GM21447 (cell line): ENCODE measurements around the gene SLC7A8.

ENCODE experiments used
- ATAC-seq: cut with Tn5 transposase; IDR thresholded peaks from one replicate; pipeline ENCODE4 v1.9.1; 2021; ENCODE audit not compliant: unreplicated experiment

The SLC7A8 gene

DNA sequence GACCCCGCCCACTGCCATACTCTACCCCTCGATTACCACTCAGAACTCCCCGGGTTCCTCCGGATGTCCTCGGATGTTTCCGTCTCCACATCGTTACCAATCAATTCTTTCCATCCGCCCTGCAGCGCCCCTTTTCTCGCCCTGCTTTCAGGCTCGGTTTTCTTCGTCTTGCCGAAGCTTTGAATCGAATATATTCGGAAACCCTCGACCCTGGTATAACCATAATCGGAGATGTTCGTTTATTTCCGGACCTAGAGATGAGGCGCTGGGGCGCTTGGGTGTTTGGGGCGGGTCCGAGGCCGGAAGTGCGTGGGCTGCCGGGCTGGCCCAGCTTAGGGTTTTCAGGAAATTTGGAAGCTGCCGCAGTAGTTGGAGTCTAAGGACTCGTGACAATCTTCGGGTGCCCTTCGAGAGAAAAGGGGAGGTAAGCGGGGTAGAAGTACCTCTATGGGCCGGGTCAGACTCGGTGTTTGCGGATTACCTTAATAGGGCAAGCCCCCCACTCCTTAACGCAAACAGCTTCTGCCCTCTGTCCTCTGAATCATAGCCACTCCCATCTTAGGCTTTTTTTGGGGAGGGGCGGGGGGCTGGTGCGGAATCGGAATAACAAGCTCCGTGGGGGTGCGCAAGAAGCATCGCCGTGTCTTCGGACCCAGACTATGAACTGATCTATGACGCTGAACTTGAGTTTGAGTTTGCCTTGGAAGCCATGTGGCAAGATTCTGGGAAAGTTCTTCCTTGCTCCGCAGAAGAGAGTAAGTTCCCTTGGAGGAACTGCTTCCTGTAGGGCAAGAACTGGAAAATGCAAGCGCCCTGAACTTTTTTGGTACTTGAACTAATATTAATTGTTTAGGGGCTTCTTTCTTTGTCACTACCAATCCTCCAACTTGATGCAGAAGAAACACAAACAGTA lies 88.0 kb downstream of the SLC7A8 start, which contains the start of gene C14orf119:
Gene C14orf119 (plus strand): TSS at position 310 of the 913 bp plus-strand sequence. CDS start 2,154 bp downstream, outside the sequence.
- ATAC-seq = peak; percentile 87

GRCh38 chr14:23094666-23095195 lies 88.7 kb downstream of the SLC7A8 start, which contains the start of gene ACIN1:
Gene ACIN1, minus strand, starts transcription at chr14:23095136. Its CDS starts 24 bp downstream, at chr14:23095112.
- peak; percentile 35 for ATAC-seq

- no peak for ATAC-seq
Measured at GRCh38 chr14:23093991-23094665, 89.3 kb downstream of the SLC7A8 start.

GRCh38 chr14:23093526-23093925 lies 89.9 kb downstream of the SLC7A8 start:
- no peak for ATAC-seq

- no peak for ATAC-seq
Measured at GRCh38 chr14:23093104-23093503, 90.4 kb downstream of the SLC7A8 start.

GRCh38 chr14:23091294-23092225 lies 91.9 kb downstream of the SLC7A8 start:
- no peak for ATAC-seq

DNA sequence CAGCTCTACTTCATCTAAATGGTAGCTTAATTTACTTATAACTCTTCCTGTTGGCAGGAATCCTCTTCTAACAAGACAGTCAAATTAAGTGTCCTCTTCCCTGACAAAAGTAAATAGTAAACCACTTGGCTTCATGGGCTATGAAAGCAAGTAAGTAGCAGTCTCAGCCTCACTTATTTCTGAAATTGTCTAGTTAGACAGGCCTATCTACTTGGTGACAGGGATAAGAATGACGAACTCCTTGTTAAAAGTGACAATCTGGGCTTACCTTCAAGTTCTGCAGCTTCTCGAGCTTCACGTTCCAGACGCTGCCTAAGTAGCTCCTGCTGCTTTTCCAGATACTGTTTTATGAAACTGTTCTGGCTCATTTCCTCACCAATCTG lies 93.2 kb downstream of the SLC7A8 start:
- no peak for ATAC-seq

- ATAC-seq = no peak
Measured at GRCh38 chr14:23089498-23090253, 93.8 kb downstream of the SLC7A8 start.

DNA sequence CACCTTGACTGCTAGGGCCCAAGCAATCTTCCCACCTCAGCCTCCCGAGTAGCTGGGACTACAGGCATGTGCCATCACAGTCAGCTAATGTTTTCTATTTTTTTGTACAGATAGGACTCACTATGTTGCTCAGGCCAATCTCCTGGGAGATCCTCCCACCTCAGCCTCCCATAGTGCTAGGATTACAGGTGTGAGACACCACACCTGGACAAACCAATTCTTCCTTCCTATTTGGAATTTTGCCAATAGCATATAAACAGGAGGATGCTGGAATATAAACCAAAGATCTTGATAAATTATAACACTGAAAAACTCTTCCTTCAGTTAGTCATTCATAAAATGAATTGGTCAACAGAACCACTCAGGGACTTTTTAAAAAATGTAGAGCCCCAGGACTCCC lies 96.9 kb downstream of the SLC7A8 start:
- no peak for ATAC-seq

DNA sequence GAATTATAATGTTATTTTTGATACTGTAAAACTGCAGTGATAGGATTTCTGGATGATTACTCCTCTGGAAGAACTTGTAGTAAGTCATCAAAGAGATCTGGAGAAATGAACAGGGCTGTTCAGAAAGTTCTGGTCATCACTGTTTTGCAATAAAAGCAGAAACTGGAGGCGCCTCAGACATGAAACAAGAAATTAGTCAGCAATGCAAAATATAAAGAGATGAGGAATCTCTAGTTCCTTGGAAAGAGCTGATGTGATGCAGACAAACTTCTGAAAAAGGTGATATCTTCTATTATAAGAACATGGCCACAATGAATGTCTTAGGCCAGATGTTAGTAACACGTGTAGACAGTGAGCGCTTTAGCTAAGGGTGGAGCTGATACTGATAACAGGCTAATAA lies 98.0 kb downstream of the SLC7A8 start:
- no peak for ATAC-seq

DNA sequence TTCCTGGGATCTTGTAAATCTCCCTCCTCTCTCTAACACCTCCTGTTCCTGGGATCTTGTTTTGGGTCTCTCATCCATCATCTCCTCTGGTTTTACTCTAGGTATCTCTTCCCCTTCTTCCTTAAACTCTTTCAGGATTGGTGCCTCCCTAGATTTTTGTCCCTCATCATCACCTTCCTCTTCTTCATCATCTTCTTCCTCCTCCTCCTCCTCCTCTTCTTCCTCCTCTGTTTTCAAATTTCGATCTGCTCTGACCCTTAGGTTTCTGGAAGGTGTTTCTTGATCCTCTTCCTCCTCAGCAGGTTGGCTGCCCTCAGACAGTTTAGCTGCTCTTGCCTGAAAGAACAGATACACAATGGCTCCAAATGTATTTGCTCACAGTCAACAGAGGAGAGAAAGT lies 103.0 kb downstream of the SLC7A8 start:
- ATAC-seq = no peak

- no peak for ATAC-seq
Measured at GRCh38 chr14:23079716-23080115, 103.7 kb downstream of the SLC7A8 start.

GRCh38 chr14:23078692-23079116 lies 104.8 kb downstream of the SLC7A8 start:
- ATAC-seq = no peak

DNA sequence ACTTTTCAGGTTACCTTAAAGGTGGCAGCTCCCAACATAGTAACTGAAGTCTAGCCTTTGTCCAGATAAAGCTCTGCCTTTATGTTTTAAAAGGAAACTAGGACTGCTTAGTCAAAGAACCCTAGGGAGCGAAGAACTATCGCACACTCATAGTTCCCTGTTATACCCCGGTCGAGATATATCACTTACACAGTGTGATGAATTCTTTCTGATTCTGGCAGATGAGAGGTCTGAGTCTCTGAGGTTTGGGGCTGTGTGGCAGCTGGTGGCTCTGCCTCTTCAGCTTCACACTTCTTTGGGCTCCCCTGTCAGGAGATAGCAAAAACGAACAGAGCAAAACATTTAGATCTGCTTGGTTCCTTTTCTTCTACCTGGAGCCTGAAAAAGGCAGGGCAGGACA lies 105.5 kb downstream of the SLC7A8 start:
- ATAC-seq = no peak

DNA sequence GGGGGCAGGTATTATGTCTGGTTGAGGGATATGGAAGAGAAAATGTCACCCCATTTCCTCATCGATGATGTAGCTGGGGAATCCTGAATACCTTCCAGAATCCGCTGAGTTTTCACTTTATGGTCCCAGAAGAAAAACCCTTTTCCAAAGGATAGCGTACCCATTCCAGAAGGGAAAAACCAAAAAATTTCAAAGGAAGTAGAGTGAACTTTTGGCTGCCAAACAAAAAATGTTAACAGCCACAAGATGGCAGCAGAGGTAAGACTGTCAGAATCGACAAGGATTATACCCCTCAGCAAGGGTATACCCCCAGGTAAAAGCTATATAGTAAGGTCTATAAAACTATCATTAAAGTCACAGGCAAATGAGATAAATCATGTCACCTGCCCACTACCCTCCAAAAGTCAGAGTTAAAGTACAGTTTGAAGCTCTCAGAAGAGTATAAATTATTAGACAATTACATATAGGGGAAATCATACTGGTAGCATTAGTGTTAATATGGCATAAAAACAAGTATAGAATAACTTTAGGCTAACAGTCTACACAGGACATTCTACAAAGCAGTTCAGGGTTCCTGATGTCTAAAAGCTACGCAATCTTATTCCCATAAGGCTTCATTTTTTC lies 106.6 kb downstream of the SLC7A8 start:
- ATAC-seq = no peak
